ENCODE measurements around the gene TMC6. TPM values are rescaled to one million over a fixed set of nuclear protein-coding genes. Genes with fewer than 3 reads are reported as not detected.
"Not testable (repeated sequence)": the region's sequence is repeated elsewhere in the genome, so short reads cannot be mapped to it uniquely, and the experiment has no call there.

Gene TMC6
- total and polyA plus RNA-seq, 12 donors: 2.5 to 79.0 (median 19.1) TPM

- H3K27ac ChIP-seq: peak overlapping the region in 3 of 5 donors; percentile 24 to 64 (median 39)
Observed at GRCh38 chr17:78089576-78090281, 38.8 kb downstream of the TMC6 start.

GRCh38 chr17:78088529-78088928 is 40.0 kb downstream of the TMC6 start:
- H3K4me3 ChIP-seq: no peak overlapping the region
- no peak for DNase-seq
- intact Hi-C loops (cut with DNase I): no loop called here
- 94 to 100% (median 98%) methylated on average over 1 of the region's 1 CpG for WGBS, 4 donors
- no peak for TF ChIP-seq CTCF (IDR thresholded peaks at IDR 0.05)
- TF ChIP-seq POLR2A (IDR thresholded peaks at IDR 0.05): no peak
- H3K27me3 ChIP-seq: no peaks in the 10 kb centered on the region
- peaks cover 0 to 55% of the 10 kb centered on the region in 2 donors for H3K36me3 ChIP-seq (replicated peaks in 1 of 2)
- no peaks in the 10 kb centered on the region for H3K9me3 ChIP-seq (replicated peaks in 1 of 3)
- no peak overlapping the region for H3K27ac ChIP-seq
- peaks cover 0 to 7% of the 10 kb centered on the region in 2 donors for H3K4me1 ChIP-seq (replicated peaks in 1 of 2)

More at GRCh38 chr17:78089576-78090281, 38.8 kb downstream of the TMC6 start:
- WGBS, 4 donors: 52 to 61% (median 55%) methylated on average over 7 of the region's 7 CpGs
- TF ChIP-seq CTCF (IDR thresholded peaks at IDR 0.05) (no peak), POLR2A (IDR thresholded peaks at IDR 0.05) (no peak)
- peak in 1 of 7 donors; percentile 22 for DNase-seq
- Histone ChIP-seq H3K4me1 (replicated peaks in 1 of 2) (peaks cover 0 to 7% of the 10 kb centered on the region in 2 donors), H3K36me3 (replicated peaks in 1 of 2) (peaks cover 0 to 66% of the 10 kb centered on the region in 2 donors), H3K27me3 (no peaks in the 10 kb centered on the region), H3K9me3 (replicated peaks in 1 of 3) (no peaks in the 10 kb centered on the region), H3K4me3 (peak overlapping the region in 1 of 4 donors; percentile 15)
- intact Hi-C loops (cut with DNase I): no loop called here

DNA sequence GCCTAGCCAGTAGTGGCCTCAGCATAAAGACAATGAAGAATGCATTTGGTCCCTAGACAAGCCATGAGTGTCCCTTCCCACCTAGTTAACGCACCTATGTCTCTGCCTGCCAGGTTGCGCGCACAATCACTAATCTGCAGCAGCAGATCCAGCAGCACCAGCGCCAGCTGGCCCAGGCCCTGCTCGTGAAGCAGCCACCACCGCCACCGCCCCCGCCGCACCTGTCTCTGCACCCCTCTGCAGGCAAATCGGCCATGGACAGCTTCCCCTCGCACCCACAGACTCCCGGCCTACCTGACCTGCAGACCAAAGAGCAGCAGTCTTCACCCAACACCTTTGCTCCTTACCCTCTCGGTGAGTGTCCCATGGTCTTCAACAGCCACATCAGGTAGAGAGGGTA is 41.8 kb downstream of the TMC6 start:
- H3K36me3 ChIP-seq (replicated peaks in 1 of 2): peaks cover 0 to 46% of the 10 kb centered on the region in 2 donors
- no peaks in the 10 kb centered on the region for H3K27me3 ChIP-seq
- no peak overlapping the region for H3K4me3 ChIP-seq
- TF ChIP-seq CTCF (IDR thresholded peaks at IDR 0.05): no peak
- no peak for TF ChIP-seq POLR2A (IDR thresholded peaks at IDR 0.05)
- no peak overlapping the region for H3K27ac ChIP-seq
- WGBS, 4 donors: 94 to 99% (median 98%) methylated on average over 9 to 13 of the region's 13 CpGs
- H3K4me1 ChIP-seq (replicated peaks in 1 of 2): peaks cover 0 to 7% of the 10 kb centered on the region in 2 donors
- DNase-seq: no peak
- no peaks in the 10 kb centered on the region for H3K9me3 ChIP-seq (replicated peaks in 1 of 3)
- intact Hi-C loops (cut with DNase I): no loop called here

GRCh38 chr17:78082988-78083387 is 45.6 kb downstream of the TMC6 start:
- Histone ChIP-seq H3K27me3 (no peaks in the 10 kb centered on the region), H3K9me3 (replicated peaks in 1 of 3) (no peaks in the 10 kb centered on the region), H3K27ac (no peak overlapping the region), H3K4me3 (no peak overlapping the region), H3K36me3 (replicated peaks in 1 of 2) (peaks cover 0 to 66% of the 10 kb centered on the region in 2 donors), H3K4me1 (replicated peaks in 1 of 2) (no peaks in the 10 kb centered on the region)
- no peak for DNase-seq
- TF ChIP-seq POLR2A (IDR thresholded peaks at IDR 0.05) (no peak), CTCF (IDR thresholded peaks at IDR 0.05) (no peak)
- intact Hi-C loops (cut with DNase I): no loop called here
- 90 to 95% (median 93%) methylated on average over 7 of the region's 7 CpGs for WGBS, 4 donors

DNA sequence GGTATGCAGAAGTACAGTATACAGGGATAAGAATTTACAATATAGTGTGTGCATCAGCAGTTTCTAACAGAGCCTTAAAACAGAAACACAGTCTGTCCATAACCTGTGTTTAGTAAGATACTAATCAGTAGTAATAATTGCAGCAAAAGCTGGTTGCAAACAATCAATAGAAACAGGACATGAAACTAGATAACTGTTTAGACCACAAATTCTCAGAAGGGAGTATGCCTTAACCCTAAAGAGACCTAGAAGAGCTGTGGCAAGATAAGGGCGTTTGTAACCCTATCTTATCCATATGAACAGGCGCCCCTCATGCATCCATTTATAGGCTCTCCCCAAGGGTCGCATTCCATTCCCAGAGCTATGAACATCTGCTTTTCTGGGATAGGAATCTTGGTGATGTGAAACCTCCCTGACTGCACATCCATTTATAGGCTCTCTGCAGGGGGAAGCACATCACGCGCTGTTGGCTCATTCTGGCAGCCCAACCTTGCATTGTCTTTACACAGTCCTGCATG is 46.1 kb downstream of the TMC6 start:
- peaks cover 0 to 66% of the 10 kb centered on the region in 2 donors for H3K36me3 ChIP-seq (replicated peaks in 1 of 2)
- 73 to 85% (median 79%) methylated on average over 5 of the region's 5 CpGs for WGBS, 4 donors

More for the DNA sequence above, 46.1 kb downstream of the TMC6 start:
- H3K4me1 ChIP-seq (replicated peaks in 1 of 2); DNase-seq; H3K4me3 ChIP-seq; H3K27me3 ChIP-seq; H3K27ac ChIP-seq; intact Hi-C loops (cut with DNase I); H3K9me3 ChIP-seq (replicated peaks in 1 of 3): not testable (repeated sequence)

Measured in adrenal gland (tissue), 12 donors.